ENCODE results near the gene GAB1.
"Not testable (repeated sequence)": the region's sequence is repeated elsewhere in the genome, so short reads cannot be mapped to it uniquely, and the experiment has no call there.

GAB1 gene

DNA sequence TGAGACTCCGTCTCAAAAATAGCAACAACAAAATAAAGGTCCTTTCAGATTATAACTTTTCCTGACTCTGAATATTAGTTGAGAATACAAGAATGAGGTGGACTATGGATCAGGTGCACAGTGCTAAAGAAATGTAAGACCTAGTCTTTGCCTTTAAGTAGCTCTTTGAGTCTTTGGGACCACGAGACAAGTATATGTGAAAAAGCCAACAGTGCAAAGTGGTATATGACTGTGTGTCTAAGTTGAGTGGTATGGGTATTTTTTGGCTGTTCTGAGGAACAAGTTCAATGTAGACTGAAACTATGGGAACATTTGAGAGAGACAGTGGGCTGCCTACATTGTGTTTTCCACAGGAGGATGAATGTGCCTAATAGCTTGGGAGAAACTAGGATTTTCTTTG is 2.8 kb downstream of the GAB1 start:
- DNase-seq = no peak

DNA sequence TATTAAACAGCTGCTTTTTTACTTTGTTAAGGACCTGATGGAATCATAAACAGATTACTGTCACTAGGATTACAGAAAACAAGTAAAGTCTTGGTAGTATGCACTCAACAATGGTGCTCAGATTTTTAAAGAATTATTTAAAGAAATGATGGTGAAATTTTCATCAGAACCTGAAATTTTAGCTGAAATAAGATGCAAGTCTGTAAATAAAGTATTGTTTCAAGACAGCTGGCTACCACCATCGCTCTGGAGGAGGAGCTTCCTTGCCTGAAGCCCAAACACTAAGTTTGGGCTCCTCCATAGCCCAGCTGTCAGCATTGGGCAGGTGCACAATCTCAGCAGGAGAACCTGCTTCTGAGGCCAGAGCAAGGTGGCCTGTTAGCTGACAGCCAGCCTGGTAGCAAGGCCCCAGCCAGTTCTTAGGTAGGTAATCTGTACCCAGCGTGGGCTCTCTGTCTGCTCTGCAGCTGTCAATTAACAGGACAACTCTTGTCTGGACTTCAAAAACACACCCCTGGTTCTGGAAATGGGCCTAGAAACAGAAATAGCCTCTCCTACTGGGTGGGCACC is 4.6 kb downstream of the GAB1 start:
- no peak for DNase-seq

DNA sequence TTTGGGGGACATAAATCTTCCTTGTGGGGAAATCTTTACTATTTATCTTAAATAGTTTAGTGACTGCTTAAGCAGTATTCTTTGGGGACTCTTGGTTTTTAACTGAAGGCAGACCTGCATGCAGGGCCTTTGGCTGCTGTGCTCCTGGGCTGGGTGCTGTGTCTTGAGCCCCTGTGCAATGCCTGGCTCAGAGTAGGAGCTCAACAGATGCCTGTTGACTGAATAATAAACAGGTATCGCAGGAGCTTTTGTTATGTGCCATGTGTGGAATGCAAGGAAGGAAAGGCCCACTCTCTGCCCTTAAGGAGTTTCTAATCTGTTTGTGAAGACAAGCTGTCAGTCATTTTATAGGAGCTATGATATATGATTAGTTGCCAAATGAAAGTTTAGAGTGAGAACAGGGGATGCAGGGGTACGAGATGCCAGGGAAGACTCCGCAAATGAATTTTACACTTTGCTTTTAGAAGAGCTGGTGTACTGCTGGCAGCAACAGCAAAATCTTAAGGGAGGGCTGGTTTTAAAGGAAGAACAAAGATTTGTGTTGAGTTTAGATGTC is 6.7 kb downstream of the GAB1 start:
- no peak for DNase-seq

DNA sequence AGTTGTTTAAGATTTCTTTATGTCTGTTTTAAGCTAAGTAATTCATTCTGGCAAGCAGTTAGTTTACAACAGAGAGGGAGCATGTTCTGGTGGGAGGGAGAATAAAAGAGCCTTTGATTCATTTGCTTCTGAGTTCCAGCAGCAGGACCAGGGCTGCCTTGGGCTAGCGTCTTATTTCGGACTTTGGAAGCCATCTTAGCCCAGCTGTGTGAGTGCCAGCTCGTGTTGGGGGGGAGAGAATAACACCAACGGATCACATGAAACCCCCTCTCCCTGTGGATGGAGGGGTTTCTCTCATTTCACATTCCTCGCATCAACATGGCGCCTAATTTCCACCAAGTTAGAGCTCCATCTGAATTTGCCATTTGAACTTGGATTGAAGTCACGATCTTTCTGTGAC is 7.4 kb downstream of the GAB1 start:
- DNase-seq = no peak

DNA sequence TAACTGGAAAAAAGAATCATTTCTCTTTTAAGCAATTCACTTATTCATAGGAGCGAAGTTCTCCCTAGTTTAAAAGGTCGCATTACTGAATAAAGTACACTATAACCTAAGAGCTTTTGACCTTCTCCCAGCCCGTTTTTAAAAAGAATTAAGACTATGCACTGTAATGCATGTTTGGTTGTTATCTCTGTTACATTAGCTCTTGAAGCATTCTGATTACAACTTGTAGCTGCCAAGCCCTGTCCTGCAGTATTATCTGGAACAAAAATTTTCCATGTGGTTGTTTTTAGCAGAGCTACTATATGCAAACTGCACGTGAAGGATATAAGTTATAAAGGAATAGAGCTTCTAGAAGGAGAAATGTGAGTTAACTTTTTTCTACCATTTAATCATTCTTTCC is 8.1 kb downstream of the GAB1 start:
- no peak for DNase-seq

DNA sequence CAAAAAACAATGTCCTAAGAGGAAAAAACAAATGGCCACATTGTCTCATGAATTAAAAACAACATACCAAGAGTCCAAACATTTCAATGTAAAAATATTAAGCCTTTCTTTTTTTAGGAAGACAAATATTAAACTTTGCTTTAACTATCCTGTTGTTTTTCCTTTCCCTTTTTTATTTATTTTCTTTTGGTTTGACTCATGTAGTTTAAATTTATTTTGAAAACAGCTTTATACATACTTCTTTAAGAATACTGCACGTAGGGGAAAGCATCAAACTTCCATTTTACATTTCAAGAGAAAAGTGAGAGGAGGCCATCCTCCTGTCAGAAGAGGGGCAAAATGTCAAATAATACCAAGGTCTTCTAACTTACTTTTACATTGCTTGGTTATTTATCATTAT is 8.7 kb downstream of the GAB1 start:
- no peak for DNase-seq

DNA sequence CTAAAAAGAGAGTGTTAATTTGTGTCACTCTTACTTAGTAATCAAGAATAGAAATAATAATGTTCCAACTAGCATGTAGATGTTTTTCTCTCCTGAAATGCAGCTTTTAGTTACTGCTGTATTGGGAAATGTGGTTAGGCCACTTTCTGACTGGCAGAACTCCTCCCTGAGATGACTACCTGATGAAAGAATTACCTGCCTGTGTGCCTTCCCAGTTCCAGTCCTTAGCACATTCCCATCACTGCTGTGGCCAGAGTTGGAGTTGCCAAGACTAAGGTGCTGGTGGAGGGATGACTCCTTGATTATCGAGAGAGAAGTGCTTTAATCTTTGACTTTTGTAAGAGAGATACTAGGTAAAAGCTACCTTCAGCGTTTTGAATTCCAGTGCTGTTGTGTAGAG is 9.5 kb downstream of the GAB1 start:
- DNase-seq = no peak

DNA sequence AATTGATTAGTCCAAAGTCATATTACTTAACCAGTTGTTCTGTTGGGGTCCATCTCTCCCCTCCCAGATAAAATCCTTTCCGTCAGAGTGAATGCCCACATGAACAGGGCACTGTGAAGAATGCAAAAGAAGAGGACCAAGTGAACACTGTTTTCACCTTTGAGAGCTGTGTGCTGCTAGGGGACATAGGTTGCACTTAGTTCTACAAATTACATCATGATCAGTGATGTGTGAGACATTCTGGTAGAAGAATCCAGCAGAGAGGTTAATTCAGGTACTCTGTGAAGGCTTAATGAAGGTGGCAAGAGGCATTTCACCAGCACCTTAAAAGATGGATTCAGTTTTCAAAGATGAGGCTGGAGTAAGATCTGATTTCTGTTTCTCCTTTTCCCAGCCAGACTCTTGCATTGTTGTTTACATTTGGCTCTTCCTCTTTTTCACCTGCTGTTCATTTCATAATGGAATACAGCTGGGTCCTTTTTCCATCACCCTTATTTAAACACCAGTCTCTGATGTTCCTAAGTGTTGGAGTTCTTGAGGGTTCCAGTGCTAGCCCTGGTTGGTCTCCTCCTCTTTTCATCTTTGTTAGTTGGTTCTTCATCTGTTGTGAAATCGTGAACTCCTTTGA is 10.9 kb downstream of the GAB1 start:
- no peak for DNase-seq

DNA sequence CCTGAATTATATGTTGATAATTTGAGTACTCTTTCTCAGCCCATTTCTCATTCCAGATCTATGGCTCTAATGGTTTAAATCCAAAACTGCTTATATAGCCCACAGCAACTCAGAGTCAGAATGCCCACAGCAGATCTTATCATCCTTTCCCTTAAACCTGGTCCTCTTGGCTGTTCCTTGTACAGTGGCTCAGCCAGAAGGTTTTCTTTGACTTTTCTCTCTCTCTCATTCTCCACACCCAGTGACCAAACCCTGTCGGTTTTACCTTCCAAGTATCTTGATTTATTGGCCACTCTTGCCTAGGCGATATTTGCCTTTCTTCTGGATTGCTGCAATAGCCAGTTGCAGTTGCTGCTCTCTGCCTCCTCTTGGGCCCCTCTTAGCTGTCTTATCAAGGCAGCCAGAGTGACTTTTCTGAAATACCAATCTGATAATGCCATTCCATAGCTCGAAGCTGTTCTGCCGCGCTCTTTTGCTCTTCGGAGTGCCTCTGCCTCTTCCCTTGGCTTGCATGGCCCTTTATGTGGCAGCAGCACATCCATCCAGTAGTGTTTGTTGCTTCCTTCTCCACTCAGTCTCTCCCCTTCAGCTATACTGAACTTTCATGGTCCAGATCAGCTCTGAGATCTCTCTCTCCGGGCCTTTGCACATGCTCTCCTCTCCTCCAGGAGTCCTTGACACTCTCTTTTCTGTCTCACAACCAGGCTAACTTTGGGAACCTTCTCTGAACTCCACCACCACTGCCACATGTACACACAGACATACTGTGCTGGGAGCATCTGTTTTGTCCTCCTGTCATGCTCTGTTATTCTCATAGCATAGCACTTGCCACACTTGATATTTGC is 11.8 kb downstream of the GAB1 start:
- DNase-seq = no peak

DNA sequence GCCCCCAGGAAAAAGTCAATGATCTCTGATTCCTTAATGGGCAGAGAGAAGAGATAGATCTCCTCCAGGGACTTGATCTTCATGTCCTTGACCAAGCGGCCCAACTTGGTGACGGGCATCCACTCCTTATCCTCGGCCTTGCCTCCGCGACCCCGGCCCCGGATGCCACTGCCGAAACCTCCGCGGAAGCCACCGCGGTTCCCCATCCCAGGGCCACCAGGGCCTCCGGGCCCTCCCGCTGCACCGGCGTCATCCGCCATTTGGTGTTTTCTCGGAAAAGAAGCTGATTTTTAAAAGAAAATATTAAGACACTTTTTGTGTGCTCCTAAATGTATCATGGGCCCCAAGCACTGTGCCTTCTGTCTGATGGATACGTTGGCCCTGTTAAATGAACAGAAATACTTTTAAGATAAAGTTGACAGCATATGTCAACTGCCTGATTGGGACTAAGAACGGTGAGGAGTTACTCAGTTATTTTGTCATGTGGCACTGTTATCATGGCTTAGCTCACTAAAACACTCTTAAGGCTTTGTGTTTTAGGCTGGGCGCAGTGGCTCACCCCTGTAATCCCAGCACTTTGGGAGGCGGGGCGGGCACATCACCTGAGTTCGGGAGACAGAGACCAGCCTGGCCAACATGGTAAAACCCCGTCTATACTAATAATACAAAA is 13.3 kb downstream of the GAB1 start:
- not testable (repeated sequence) for DNase-seq

DNA sequence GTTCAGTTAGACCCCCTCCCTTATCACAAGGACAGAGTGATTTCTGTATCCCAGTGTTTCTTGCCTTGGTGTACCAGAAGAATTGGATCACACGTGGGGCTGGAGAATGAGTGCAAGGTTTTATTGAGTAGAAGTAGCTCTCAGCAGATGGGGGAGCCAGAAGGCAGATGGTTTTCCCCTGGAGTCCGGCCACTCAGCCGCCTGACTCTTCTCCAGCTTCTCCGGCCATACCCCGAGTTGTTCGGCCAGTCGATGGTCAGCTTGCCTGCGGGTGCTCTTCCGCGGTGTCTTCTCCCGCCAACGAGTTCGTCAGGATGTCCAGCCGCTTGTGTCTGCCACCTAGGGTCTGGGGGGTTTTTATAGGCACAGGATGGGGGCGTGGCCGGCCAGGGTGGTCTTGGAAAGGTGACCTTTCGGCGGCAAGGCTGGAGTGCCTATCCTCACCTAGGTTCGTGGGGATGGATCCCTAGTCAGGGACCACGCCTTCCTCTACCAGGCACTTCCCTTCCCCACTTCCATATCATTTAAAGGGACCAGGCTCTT is 14.5 kb downstream of the GAB1 start:
- DNase-seq = no peak

DNA sequence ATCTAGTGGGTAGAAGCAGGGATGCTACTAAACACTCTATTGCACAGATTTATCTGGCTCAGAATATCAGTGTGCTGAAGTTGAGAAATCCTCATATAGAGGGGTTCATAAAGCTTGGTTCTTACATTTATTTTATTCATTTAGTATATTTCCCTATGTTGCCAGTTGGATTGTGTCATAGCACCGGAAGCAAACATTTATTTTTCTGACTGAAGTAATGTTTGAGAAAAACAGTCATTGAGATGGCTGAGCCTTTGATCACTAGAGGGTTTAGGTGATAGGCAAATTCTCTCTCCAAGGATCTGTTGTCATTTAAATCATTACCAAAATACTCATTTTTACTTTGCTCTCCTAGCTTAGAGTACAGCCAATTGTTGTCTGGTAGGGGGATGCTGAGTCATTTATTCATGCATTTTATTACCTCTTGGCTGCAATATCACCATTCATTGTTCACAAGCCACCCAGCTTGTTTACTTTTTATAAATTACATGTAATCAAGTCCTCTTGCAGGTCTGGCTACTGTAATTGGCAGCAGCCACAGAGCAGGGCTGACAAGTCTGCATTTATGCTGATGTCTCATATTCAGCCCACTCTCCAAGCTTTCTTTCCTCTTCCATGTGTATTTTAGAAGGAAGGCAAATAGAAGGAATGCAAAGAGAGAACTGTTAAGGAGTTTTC is 15.2 kb downstream of the GAB1 start:
- DNase-seq = peak; percentile 82

DNA sequence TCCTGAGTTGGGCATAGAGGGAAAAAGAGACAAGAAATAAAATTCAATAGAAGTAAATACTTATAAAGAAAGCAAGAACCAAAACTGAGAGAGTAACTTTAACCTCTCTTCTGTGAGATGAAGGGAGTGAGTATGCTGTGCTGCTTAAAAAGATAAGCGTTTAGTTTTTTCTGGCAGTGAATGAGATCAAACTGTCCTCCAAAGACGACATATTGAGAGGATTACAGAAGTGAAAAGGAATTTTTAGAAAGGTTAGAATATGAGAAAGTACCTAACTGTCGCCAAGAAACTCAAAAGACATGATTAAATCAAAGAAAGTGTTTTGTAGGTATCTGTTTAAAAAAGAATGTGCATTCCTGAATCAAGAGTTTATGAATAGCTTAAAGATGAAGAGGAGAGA is 16.0 kb downstream of the GAB1 start:
- DNase-seq = no peak

DNA sequence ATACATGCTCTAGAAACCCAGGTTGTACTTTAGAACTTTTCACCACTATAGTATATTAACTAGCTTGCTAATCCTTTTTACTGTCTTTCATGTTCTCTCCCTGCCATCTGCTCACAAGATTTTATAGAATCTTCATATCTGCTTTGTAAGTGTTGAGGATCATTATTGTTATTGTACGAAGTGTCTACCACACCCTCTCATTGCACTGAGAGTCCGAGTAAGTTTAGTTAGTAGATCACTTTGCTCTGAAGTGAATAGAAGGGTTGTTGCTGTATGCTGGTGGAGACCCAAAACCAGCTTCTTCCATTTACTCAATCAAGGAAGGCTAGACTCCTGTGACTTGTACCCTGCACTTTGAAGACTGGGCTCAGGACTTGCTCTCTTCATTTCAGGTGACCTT is 17.1 kb downstream of the GAB1 start:
- no peak for DNase-seq

DNA sequence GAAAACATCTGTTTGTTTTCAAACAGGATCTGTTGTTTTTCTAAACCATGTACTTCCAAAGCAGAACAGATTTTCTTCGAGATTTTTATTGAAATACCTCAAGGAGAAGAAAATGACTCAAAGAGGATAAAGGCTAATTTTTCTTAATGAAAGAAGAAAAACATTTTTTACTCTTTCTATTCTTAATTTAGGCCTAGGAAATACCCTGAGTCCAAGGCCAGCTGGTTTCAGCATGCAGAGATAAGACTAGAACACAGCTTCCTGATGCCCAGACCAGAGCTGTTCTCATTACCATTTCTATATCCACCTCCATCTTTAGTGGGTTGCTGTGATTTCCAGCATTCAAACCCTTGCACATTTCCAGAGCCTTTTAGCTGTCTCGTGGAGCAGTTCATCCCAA is 18.3 kb downstream of the GAB1 start:
- no peak for DNase-seq

DNA sequence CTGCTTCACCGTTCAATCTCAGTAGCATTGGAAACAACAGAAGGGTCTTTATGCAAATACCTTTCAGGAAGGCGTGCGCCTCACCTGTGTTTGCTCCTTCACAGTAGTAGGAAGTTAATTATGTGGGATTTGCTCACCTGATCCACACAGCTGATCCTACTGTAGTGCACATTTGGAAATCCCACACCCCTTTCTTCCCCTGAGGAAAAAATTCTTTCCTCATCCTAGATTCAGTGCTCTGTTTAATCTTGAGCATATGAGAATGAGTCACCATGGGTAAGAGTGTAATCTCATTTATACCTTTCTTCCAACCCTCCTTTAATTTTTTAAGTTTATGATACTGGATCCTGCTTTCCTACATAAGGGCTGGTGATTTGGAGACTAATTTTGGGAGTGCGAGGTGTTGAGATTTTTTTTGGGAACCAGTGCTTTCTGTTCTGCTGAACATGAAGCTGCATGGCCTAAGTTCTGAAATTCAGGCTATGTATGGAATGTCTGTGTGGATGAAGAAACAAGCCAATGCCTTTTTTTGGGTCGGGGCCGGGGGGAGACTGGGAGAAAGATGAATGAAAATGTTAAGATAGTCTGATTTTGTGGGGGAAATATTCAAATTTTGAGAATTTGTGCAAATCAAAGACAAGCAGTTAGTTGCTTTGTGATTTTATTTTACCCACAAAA is 19.0 kb downstream of the GAB1 start:
- no peak for DNase-seq

DNA sequence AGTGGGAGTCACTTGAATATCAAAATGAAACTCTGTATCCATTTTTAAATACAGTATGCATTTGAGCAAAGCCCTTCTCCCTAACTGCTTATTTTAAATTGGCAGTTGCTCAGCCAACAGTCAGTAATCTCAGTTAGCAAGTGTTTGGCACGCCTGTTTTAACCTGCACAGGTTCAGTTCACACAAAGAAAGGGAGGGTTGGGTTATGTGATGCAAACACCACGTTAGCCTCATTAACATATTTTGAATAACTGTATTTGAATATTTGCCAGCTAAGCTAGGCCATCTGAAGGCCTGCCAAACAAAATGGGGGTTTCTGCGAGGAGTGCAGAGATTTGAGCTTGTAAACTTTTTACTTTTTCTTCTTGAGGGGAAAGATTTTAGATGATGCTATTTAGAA is 19.8 kb downstream of the GAB1 start:
- DNase-seq = no peak

DNA sequence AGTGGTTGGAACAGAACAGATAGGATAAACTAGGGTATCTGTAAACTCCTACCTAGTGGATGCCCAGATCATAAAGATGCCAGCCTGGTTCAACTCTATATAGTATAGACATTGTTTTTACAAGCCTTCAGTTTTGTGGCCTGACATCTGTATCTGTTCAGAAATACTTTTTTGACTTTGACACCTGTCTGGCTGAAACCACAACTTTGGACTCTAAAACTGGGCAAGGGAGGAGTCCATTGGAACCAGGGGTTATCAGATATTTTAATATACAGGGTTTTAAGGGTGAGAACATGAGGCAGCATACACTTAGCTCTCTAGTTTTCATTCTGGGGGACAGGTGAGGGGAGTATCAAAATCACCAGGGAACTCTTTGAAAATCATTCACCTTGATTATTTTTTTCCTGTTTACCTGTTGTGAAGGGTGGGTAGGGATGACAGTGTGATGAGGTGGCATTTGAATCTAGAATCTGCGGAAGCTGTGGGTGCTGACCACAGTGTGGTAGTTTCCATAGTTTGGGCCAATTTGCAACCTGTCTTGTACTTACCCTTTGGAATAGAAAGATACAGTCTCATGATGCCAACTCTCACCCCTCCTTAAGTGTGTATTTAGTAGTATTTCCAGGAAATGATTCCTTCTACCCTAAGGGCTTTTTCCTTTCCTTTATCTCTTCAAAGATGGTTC is 20.6 kb downstream of the GAB1 start:
- no peak for DNase-seq

DNA sequence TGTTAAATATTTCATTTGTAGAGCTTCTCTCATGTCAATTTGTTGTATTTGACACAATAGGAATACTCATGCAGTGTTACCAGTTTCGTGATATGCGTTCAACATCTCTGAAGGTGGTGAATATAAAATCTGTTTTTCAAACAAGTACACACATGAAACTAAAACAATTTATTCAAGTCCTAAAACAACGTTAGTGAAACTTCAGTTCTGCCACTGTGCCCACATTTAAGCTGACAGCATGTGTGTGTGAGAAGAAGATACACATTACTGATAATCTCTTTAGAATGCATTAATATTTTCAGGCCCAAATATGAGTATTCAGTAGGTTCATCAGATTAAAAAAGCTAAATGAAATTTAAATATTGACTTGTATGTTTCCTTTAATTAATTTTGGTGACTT is 21.7 kb downstream of the GAB1 start:
- no peak for DNase-seq

DNA sequence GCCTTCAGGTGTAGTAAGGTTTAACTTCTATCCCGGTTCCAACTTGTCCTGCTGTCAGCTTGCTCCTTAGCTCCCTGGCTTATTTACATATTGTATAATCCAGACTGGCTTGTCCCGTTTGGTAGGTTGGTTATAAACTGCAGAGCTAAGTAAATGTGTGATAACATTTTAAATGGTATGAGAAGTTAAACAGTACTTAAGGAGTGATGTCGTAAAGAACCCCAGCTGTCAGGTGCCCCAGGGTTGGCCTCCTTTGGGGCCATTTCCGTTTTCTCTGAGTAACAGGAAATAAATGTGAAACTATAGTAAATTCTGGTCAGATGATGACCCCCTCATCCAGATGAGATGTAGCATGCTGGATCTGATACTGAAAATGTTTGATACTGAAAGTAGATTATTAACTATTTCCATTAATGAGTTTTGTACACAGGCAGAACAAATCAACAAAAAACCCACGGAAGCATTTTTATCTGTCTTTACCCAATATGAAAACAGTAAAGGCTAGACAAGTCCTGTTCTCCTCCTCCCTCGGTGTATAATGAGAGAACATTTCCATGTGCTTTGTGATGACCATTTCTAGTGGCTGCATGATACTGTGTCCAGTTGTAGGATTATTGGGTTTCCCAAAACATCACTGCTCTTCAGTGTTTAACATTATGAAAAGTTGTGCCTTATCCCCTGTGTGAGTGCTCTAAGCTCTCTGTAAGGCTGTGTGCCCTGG is 22.4 kb downstream of the GAB1 start:
- no peak for DNase-seq
